Endothelial cell of umbilical vein (primary cell): ENCODE measurements around the gene PTPRT. TPM values are rescaled to one million over a fixed set of nuclear protein-coding genes. Genes with fewer than 3 reads are reported as not detected.

Experiments used
- BruUV-seq: library from RNA; stranded (reverse); fragments of 400-500 nt; replicated peaks from 2 replicates; lab custom pipeline; 2021; lab: Mats Ljungman, UMichigan
- CTCF ChIA-PET: fragments of 300-600, 350-600 bp; sonication (Branson Sonifier 250); formaldehyde crosslinking; loops from one replicate; lab custom pipeline; 2021; ENCODE audit warnings: antibody characterized with exemption, inconsistent platforms; lab: Charles Lee
- POLR2A ChIA-PET: fragments of 300-600, 350-600 bp; sonication (Branson Sonifier 250); formaldehyde crosslinking; loops from one replicate; lab custom pipeline; 2021; ENCODE audit warnings: antibody characterized with exemption, inconsistent platforms; lab: Charles Lee
- DNase-seq: peaks from one replicate; pipeline ENCODE4 v3.0.0-alpha.2; 2011; ENCODE audit warnings: low read depth, low spot score
- FAIRE-seq: peaks from 2 replicates; lab custom pipeline; 2011; peaks lifted over from hg19 to GRCh38; lab: Jason Lieb, UNC
- H2AFZ ChIP-seq: 2 replicates; pipeline ENCODE4 v1.6.0; 2012; ENCODE audit warnings: low read depth, low read length, control low read depth, inconsistent platforms
- H3K27ac ChIP-seq: 2 replicates; pipeline ENCODE4 v1.5.1; 2011; ENCODE audit warnings: low read depth, mild to moderate bottlenecking, control low read depth, low read length, moderate library complexity; ENCODE audit not compliant: insufficient read depth
- H3K27me3 ChIP-seq, 2 experiments: 2 replicates each; pipeline versions ENCODE4 v1.6.0 to v1.6.1; 2011; ENCODE audit warnings: low read length in 2 of 2, mixed read lengths in 1 of 2; ENCODE audit not compliant: control insufficient read depth in 2 of 2, insufficient read depth in 2 of 2
- H3K36me3 ChIP-seq, 2 experiments: 2 replicates in 1 of 2; 3 replicates in 1 of 2; pipeline ENCODE4 v1.5.1; 2011; ENCODE audit warnings: low read length in 2 of 2, mild to moderate bottlenecking in 1 of 2, moderate library complexity in 1 of 2; ENCODE audit not compliant: control insufficient read depth in 2 of 2, insufficient read depth in 2 of 2; ENCODE audit errors: extremely low read depth in 1 of 2
- H3K4me1 ChIP-seq: 3 replicates; pipeline ENCODE4 v1.5.1; 2011; ENCODE audit warnings: mild to moderate bottlenecking, low read length; ENCODE audit not compliant: control insufficient read depth, insufficient read depth; ENCODE audit errors: extremely low read depth
- H3K4me2 ChIP-seq: 2 replicates; pipeline ENCODE4 v1.6.1; 2011; ENCODE audit warnings: low read length, control low read depth, mixed read lengths; ENCODE audit not compliant: insufficient read depth
- H3K4me3 ChIP-seq, 3 experiments: fragments of 200-600 bp in 1 of 3; sonication (generic), shearing (Covaris generic) in 1 of 3; replicated peaks in 1 of 3; 2 replicates each; pipeline ENCODE4 v1.5.1; 2011 to 2016; ENCODE audit warnings: control low read depth in 3 of 3, low read length in 3 of 3, mild to moderate bottlenecking in 2 of 3, inconsistent platforms in 1 of 3, low read depth in 1 of 3, moderate library complexity in 1 of 3; ENCODE audit not compliant: insufficient read depth in 1 of 3
- H3K79me2 ChIP-seq: 2 replicates; pipeline ENCODE4 v1.6.0; 2012; ENCODE audit warnings: low read length, inconsistent platforms; ENCODE audit not compliant: control insufficient read depth, insufficient read depth
- H3K9ac ChIP-seq: replicated peaks from 2 replicates; pipeline ENCODE3; 2011; ENCODE audit warnings: low read length, control low read depth; ENCODE audit not compliant: insufficient read depth; ENCODE audit errors: extremely low read depth
- H3K9me1 ChIP-seq: replicated peaks from 3 replicates; pipeline ENCODE4 v1.6.0; 2011; ENCODE audit warnings: mild to moderate bottlenecking, low read length; ENCODE audit not compliant: control insufficient read depth, insufficient read depth; ENCODE audit errors: extremely low read depth
- H3K9me3 ChIP-seq: replicated peaks from 2 replicates; pipeline ENCODE4 v1.5.1; 2012; ENCODE audit warnings: low read length, inconsistent platforms; ENCODE audit not compliant: control insufficient read depth, insufficient read depth
- H4K20me1 ChIP-seq: replicated peaks from 2 replicates; pipeline ENCODE3; 2011; ENCODE audit warnings: mild to moderate bottlenecking, low read length; ENCODE audit not compliant: control insufficient read depth, insufficient read depth; ENCODE audit errors: extremely low read depth
- CTCF ChIP-seq, 2 donors: IDR thresholded peaks; 1 replicate in 1 of 2; 2 replicates in 1 of 2; pipeline ENCODE4 v1.5.1; 2011; ENCODE audit warnings: low read length in 2 of 2, mild to moderate bottlenecking in 2 of 2, moderate library complexity in 2 of 2, control low read depth in 1 of 2, inconsistent platforms in 1 of 2, low read depth in 1 of 2; ENCODE audit not compliant: insufficient read depth in 1 of 2; ENCODE audit errors: extremely low read depth in 1 of 2
- EZH2 ChIP-seq: IDR thresholded peaks from 2 replicates; pipeline ENCODE4 v1.6.1; 2012; ENCODE audit warnings: borderline replicate concordance, low read depth, mild to moderate bottlenecking, moderate library complexity, low read length, inconsistent platforms; ENCODE audit not compliant: severe bottlenecking
- FOS ChIP-seq: IDR thresholded peaks from 2 replicates; pipeline ENCODE4 v1.6.1; 2011; ENCODE audit warnings: mild to moderate bottlenecking, low read length, moderate library complexity, borderline replicate concordance; ENCODE audit not compliant: insufficient read depth
- GATA2 ChIP-seq: IDR thresholded peaks from 2 replicates; pipeline ENCODE4 v1.7.0; 2011; ENCODE audit warnings: low read depth, mild to moderate bottlenecking, moderate library complexity, mixed read lengths, low read length; ENCODE audit not compliant: insufficient read length, insufficient read depth
- JUN ChIP-seq: IDR thresholded peaks from 2 replicates; pipeline ENCODE4 v1.6.1; 2011; ENCODE audit warnings: borderline replicate concordance, low read depth; ENCODE audit not compliant: insufficient read length, insufficient read depth
- MAX ChIP-seq: IDR thresholded peaks from 2 replicates; pipeline ENCODE4 v1.6.1; 2011; ENCODE audit not compliant: insufficient read depth, insufficient read length
- MYC ChIP-seq: IDR thresholded peaks from one replicate; pipeline ENCODE4 v1.6.1; 2011; ENCODE audit warnings: mild to moderate bottlenecking, low read depth, low read length
- POLR2A ChIP-seq: IDR thresholded peaks from 2 replicates; pipeline ENCODE4 v1.6.1; 2012; ENCODE audit warnings: low read depth, mild to moderate bottlenecking, control low read depth, low read length
- POLR2AphosphoS5 ChIP-seq: IDR thresholded peaks from 2 replicates; pipeline ENCODE4 v1.6.1; 2012; ENCODE audit warnings: low read depth, mild to moderate bottlenecking, control low read depth, low read length, moderate library complexity; ENCODE audit not compliant: insufficient read depth
- dilution Hi-C: fragments of 300-500 bp; cut with MboI; formaldehyde crosslinking; loops from one replicate; pipeline ENCODE4 v1.15.0; 2019; ENCODE audit warnings: low sequenced_read_pairs; ENCODE audit not compliant: extremely low pct_ligation_motif_present
- intact Hi-C: fragments of 100-400 bp; cut with micrococcal nuclease; formaldehyde crosslinking; loops from one replicate; pipeline ENCODE4 v1.10.0; 2022
- polyA plus RNA-seq, 4 experiments: library from polyadenylated mRNA; depleted of rRNA in 3 of 4; stranded (reverse) in 3 of 4; unstranded in 1 of 4; fragments of >200 nt; gene quantifications; 2 replicates each; pipeline versions ENCODE4 v1.2.1 to v1.2.3, GENCODE V29; 2011 to 2012; ENCODE audit warnings: missing spikeins in 1 of 4
- total RNA-seq: library from RNA; stranded (reverse); gene quantifications from 2 replicates; pipeline ENCODE4 v1.2.3, GENCODE V29; 2021

PTPRT gene
- total and polyA plus RNA-seq, 2 donors (not counting 3 experiments of a cell fraction or from before 2014, with no cell fraction given): not detected

GRCh38 chr20:42419814-42420532 is 769.7 kb downstream of the PTPRT start:
- TF ChIP-seq MAX: no peak
- TF ChIP-seq FOS: no peak
- no peak for TF ChIP-seq EZH2
- TF ChIP-seq MYC: no peak
- TF ChIP-seq POLR2A: no peak
- TF ChIP-seq JUN: no peak
- TF ChIP-seq GATA2: no peak
- TF ChIP-seq POLR2AphosphoS5: no peak
- no peak for TF ChIP-seq CTCF (IDR thresholded peaks at IDR 0.05; ENCODE audit: extremely low read depth in 1 of 2, insufficient read depth in 1 of 2, low read depth in 1 of 2, low read length in 2 of 2)
- H4K20me1 ChIP-seq: no peaks in the 10 kb centered on the region
- no peak overlapping the region for H3K4me2 ChIP-seq
- no peak overlapping the region for H3K9ac ChIP-seq
- DNase-seq: no peak
- intact Hi-C loops: no loop called here
- peaks cover 4% of the 10 kb centered on the region for H3K9me3 ChIP-seq
- H3K79me2 ChIP-seq: no peaks in the 10 kb centered on the region
- H3K4me1 ChIP-seq: no peaks in the 10 kb centered on the region
- CTCF ChIA-PET: no interaction called here
- H3K27me3 ChIP-seq: no peaks in the 10 kb centered on the region
- POLR2A ChIA-PET: no interaction called here
- no TSS peak for BruUV-seq
- no peak overlapping the region for H3K4me3 ChIP-seq
- H2AFZ ChIP-seq: no peak overlapping the region
- H3K27ac ChIP-seq: no peak overlapping the region
- FAIRE-seq: no peak
- no peaks in the 10 kb centered on the region for H3K36me3 ChIP-seq
- dilution Hi-C loops: no loop called here
- no peaks in the 10 kb centered on the region for H3K9me1 ChIP-seq
